GM15510 (cell line): ENCODE measurements around the gene ZNF785.

Experiments used
- POLR2A ChIP-seq: IDR thresholded peaks from 3 replicates; pipeline ENCODE4 v1.6.1; 2011; ENCODE audit warnings: borderline replicate concordance; ENCODE audit not compliant: insufficient read length; ENCODE audit errors: extremely low read depth

ZNF785 gene

GRCh38 chr16:30570636-30571444 is 14.7 kb downstream of the ZNF785 start:
- no peak for TF ChIP-seq POLR2A

GRCh38 chr16:30569746-30570635 is 15.5 kb downstream of the ZNF785 start:
- TF ChIP-seq POLR2A: no peak

GRCh38 chr16:30569281-30569680 is 16.2 kb downstream of the ZNF785 start:
- no peak for TF ChIP-seq POLR2A

- no peak for TF ChIP-seq POLR2A
Observed at GRCh38 chr16:30567991-30568638, 17.4 kb downstream of the ZNF785 start.

- no peak for TF ChIP-seq POLR2A
Observed at GRCh38 chr16:30567160-30567990, 18.1 kb downstream of the ZNF785 start.

- TF ChIP-seq POLR2A: no peak
Observed at GRCh38 chr16:30566531-30566930, 19.0 kb downstream of the ZNF785 start.

GRCh38 chr16:30565984-30566383 is 19.5 kb downstream of the ZNF785 start:
- TF ChIP-seq POLR2A: no peak

- TF ChIP-seq POLR2A: no peak
Observed at GRCh38 chr16:30565526-30565925, 20.0 kb downstream of the ZNF785 start.

- TF ChIP-seq POLR2A: no peak
Observed at GRCh38 chr16:30562021-30562420, 23.5 kb downstream of the ZNF785 start.

GRCh38 chr16:30561089-30561816 is 24.2 kb downstream of the ZNF785 start:
- TF ChIP-seq POLR2A: peak; percentile 49

GRCh38 chr16:30559690-30560089 is 25.8 kb downstream of the ZNF785 start:
- TF ChIP-seq POLR2A: no peak

GRCh38 chr16:30558789-30559377 is 26.6 kb downstream of the ZNF785 start:
- TF ChIP-seq POLR2A: no peak

GRCh38 chr16:30557957-30558788 is 27.3 kb downstream of the ZNF785 start, which contains the start of gene ZNF764:
TSS of gene ZNF764 (minus strand) at chr16:30558374. CDS start at chr16:30558182, 192 bp downstream.
- peak; percentile 76 for TF ChIP-seq POLR2A

- no peak for TF ChIP-seq POLR2A
Observed at GRCh38 chr16:30557707-30557956, 27.9 kb downstream of the ZNF785 start.
